Motor neuron (in vitro differentiated cells): ENCODE measurements around the gene BRAT1. TPM values are rescaled to one million over a fixed set of nuclear protein-coding genes. Genes with fewer than 3 reads are reported as not detected.

Experiments
- ATAC-seq, 8 experiments: fragments of 200-7000 bp; cut with Tn5 transposase; replicated peaks in 6 of 8; 2 replicates each; pipeline ENCODE4 v1.8.0; 2021; ENCODE audit warnings: mild to moderate bottlenecking in 8 of 8, moderate library complexity in 8 of 8
- H3K27ac ChIP-seq, 2 donors: fragments of 250-450 bp; sonication (Bioruptor Pico); 2 replicates each; pipeline ENCODE4 v1.9.0; 2021; ENCODE audit warnings: antibody characterized with exemption in 2 of 2, mild to moderate bottlenecking in 2 of 2, moderate library complexity in 1 of 2
- H3K4me1 ChIP-seq, 2 donors: fragments of 250-450 bp; sonication (Bioruptor Pico); replicated peaks in 1 of 2; 2 replicates each; pipeline ENCODE4 v1.6.1; 2021; ENCODE audit warnings: antibody characterized with exemption in 2 of 2, mild to moderate bottlenecking in 2 of 2, moderate library complexity in 1 of 2
- H3K4me3 ChIP-seq, 5 donors: fragments of 250-450 bp; sonication (Bioruptor Pico); 2 replicates each; pipeline ENCODE4 v1.9.0; 2021; ENCODE audit warnings: antibody characterized with exemption in 5 of 5, mild to moderate bottlenecking in 5 of 5, moderate library complexity in 4 of 5
- WGBS, 10 experiments: fragments of 450-650 bp; shearing (Covaris generic); methylation state at CpG; one replicate each; pipeline ENCODE4 v1.0.0; 2022; 5-methylcytosine and 5-hydroxymethylcytosine counted together
- in situ Hi-C, 9 experiments: fragments of 400-800 bp; cut with MboI; loops; one replicate each; pipeline ENCODE4 v1.15.0; 2021; ENCODE audit warnings: low sequenced_read_pairs in 9 of 9, low pct_unique_long_range_greater_than_20kb in 2 of 9; ENCODE audit not compliant: unreplicated experiment in 9 of 9
- total RNA-seq, 8 experiments: library from RNA; unstranded; fragments of 300-600 nt; gene quantifications; 2 replicates each; pipeline versions ENCODE4 v1.2.3 to v1.2.4, GENCODE V29; 2022

The BRAT1 gene
- total RNA-seq, 8 experiments from 2014 or later = 11.9 to 25.9 (median 19.6) TPM

DNA sequence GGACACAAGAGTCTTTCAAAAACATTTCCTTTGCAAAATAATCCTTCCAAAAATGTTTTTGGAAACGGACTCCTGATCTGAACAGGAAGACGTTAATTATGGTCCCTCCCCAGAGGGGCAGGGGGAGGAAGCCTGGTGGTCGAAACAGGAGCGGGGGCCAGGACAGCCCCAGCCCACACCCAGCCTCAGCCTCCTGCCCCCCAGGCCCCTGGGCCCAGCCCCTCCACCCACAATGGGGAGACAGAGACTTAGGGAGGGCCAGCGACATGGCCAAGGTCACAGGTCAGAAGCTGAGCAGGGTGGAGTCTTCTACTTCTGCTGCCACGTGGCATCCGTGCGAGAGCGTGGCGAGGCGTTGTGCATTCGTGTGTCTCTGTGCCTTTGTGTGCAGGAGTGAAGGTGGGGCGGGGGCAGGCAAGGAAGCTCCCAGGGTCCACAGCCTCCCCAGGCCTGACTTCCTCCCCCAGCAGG is 65.1 kb downstream of the BRAT1 start:
- no peak for ATAC-seq
- in situ Hi-C loops = no loop called here

DNA sequence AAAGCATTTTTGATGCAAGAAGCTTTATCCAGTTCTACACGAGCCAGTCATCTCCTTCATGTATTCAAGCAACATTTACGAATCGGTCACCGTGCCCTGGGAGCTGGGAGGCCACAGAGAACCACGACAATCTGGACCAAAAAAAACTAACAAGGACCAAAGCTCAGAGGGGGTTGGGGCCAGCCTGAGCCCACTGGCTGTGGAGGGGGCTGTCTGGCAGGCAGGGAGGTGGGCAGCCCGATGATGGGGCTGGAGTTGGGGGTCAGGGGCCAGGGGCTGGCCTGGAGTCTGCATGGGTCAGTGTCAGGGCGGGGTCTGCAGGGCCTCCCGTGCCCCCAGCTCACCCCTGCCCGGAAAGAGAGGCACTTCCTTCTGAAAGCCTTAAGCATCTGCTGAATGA is 66.6 kb downstream of the BRAT1 start:
- 5 to 67% (median 60%) methylated on average over 2 to 4 of the region's 9 CpGs; no CpG with 5 or more reads in 7 of the 10 experiments for WGBS, 10 experiments
- ATAC-seq = peak in 1 of 8 experiments; percentile 19
- Histone ChIP-seq H3K4me1 (peaks cover 9 to 22% of the 10 kb centered on the region in 2 donors), H3K4me3 (no peak overlapping the region), H3K27ac (no peak overlapping the region)
- in situ Hi-C loops = no loop called here

More for the DNA sequence above, 65.1 kb downstream of the BRAT1 start:
- Histone ChIP-seq H3K27ac (no peak overlapping the region), H3K4me3 (no peak overlapping the region), H3K4me1 (peaks cover 17 to 38% of the 10 kb centered on the region in 2 donors)
- WGBS, 10 experiments = 20 to 100% methylated on average over 1 of the region's 13 CpGs; no CpG with 5 or more reads in 8 of the 10 experiments

DNA sequence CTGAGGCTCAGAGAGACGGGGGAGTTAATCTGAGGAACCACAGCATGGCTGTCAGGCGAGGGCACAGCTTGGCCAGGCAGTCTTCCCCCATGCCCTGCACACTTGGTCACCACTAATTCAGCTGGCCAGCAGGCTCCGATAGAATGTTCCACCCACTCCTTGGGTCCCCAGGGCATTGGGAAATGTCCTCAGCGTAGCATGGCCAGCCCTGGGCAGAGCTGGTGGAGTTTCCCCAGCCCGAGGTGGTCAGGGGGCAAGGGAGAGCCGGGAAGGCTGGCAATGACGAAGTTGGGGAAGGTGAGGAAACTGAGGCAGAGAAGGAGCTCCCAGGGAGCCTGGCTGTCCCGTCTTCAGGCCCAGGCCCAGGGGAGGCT is 67.1 kb downstream of the BRAT1 start:
- peak in 4 of 8 experiments; percentile 9 to 73 (median 40) for ATAC-seq
- H3K4me1 ChIP-seq = peaks cover 9 to 18% of the 10 kb centered on the region in 2 donors
- in situ Hi-C loops = no loop called here
- 20 to 100% (median 71%) methylated on average over 1 to 3 of the region's 8 CpGs; no CpG with 5 or more reads in 5 of the 10 experiments for WGBS, 10 experiments
- no peak overlapping the region for H3K4me3 ChIP-seq
- H3K27ac ChIP-seq = no peak overlapping the region

Other genes with a start within 250 kb of the BRAT1 start
- 10 to 100 TPM in 1 of 8 experiments, 1 to 10 TPM in 7; 2.8 to 10.3 (median 6.9) TPM for gene SNX8, start 241.1 kb downstream of the BRAT1 start, total RNA-seq
- gene EIF3B, start 200.7 kb downstream of the BRAT1 start, total RNA-seq = 100 to 1,000 TPM in 4 of 8 experiments, 10 to 100 TPM in 4; 53.0 to 225 (median 87.9) TPM
- 10 to 100 TPM in 1 of 8 experiments, 1 to 10 TPM in 7; 4.0 to 10.4 (median 7.3) TPM for gene CHST12, start 151.9 kb downstream of the BRAT1 start, total RNA-seq
- gene GRIFIN, start 79.1 kb downstream of the BRAT1 start, total RNA-seq = not detected
- 10 to 100 TPM in 1 of 8 experiments, 1 to 10 TPM in 4, under 1 TPM in 2, not detected in 1; 0.71 to 49.3 (median 6.3) TPM for gene LFNG, start 35.8 kb downstream of the BRAT1 start, total RNA-seq
- 10 to 100 TPM in 3 of 8 experiments, 1 to 10 TPM in 5; 5.5 to 26.5 (median 6.5) TPM for gene IQCE, start 3.5 kb upstream of the BRAT1 start, total RNA-seq
- gene TTYH3, start 76.5 kb upstream of the BRAT1 start, total RNA-seq = 10 to 100 TPM in 7 of 8 experiments, 1 to 10 TPM in 1; 9.6 to 71.1 (median 37.5) TPM
- 1 to 10 TPM in 5 of 8 experiments, under 1 TPM in 3; 0.64 to 3.7 (median 1.1) TPM for gene AMZ1, start 132.7 kb upstream of the BRAT1 start, total RNA-seq